H9 (cell line): ENCODE data around the gene WHRN. TPM values are rescaled to one million over a fixed set of nuclear protein-coding genes. Genes with fewer than 3 reads are reported as not detected.

Experiments
- DNase-seq: peaks from one replicate; pipeline ENCODE4 v3.0.0-alpha.2; 2017
- H2AFZ ChIP-seq: one replicate; pipeline ENCODE4 v1.6.1; 2013; ENCODE audit warnings: mild to moderate bottlenecking, low read length, control low read depth, moderate library complexity
- H2AK5ac ChIP-seq: 2 replicates; pipeline ENCODE4 v1.6.1; 2013; ENCODE audit warnings: low read length, control low read depth, mixed read lengths; ENCODE audit not compliant: insufficient read length
- H2BK120ac ChIP-seq: one replicate; pipeline ENCODE4 v1.6.1; 2013; ENCODE audit warnings: low read depth, mild to moderate bottlenecking, low read length, control low read depth, inconsistent platforms; ENCODE audit not compliant: poor library complexity, severe bottlenecking
- H2BK12ac ChIP-seq: 2 replicates; pipeline ENCODE4 v1.6.1; 2013; ENCODE audit warnings: low read length, control low read depth, mixed read lengths, low read depth; ENCODE audit not compliant: insufficient read length
- H2BK15ac ChIP-seq: 2 replicates; pipeline ENCODE4 v1.6.1; 2013; ENCODE audit warnings: low read depth, low read length, control low read depth
- H2BK20ac ChIP-seq: one replicate; pipeline ENCODE4 v1.6.1; 2013; ENCODE audit warnings: low read depth, mild to moderate bottlenecking, low read length, control low read depth, inconsistent platforms; ENCODE audit not compliant: poor library complexity, severe bottlenecking
- H2BK5ac ChIP-seq: 2 replicates; pipeline ENCODE4 v1.6.1; 2013; ENCODE audit warnings: low read length, control low read depth, mixed read lengths; ENCODE audit not compliant: insufficient read length
- H3K14ac ChIP-seq: 2 replicates; pipeline ENCODE4 v1.6.1; 2013; ENCODE audit warnings: low read length, control low read depth; ENCODE audit not compliant: insufficient read depth
- H3K18ac ChIP-seq: 2 replicates; pipeline ENCODE4 v1.6.1; 2013; ENCODE audit warnings: low read depth, mild to moderate bottlenecking, mixed read lengths, low read length, control low read depth; ENCODE audit not compliant: insufficient read length
- H3K23ac ChIP-seq: 2 replicates; pipeline ENCODE4 v1.6.1; 2013; ENCODE audit warnings: low read length, control low read depth, mixed read lengths, low read depth; ENCODE audit not compliant: insufficient read length
- H3K23me2 ChIP-seq: 2 replicates; pipeline ENCODE4 v1.6.1; 2013; ENCODE audit warnings: low read depth, mild to moderate bottlenecking, mixed read lengths, low read length, control low read depth; ENCODE audit not compliant: insufficient read length, poor library complexity, severe bottlenecking
- H3K27ac ChIP-seq: 2 replicates; pipeline ENCODE4 v1.5.1; 2013; ENCODE audit warnings: low read length, control low read depth, mixed read lengths, low read depth; ENCODE audit not compliant: insufficient read length
- H3K27me3 ChIP-seq: 2 replicates; pipeline ENCODE4 v1.6.1; 2013; ENCODE audit warnings: low read length, control low read depth, inconsistent platforms; ENCODE audit not compliant: insufficient read depth
- H3K4ac ChIP-seq: 2 replicates; pipeline ENCODE4 v1.6.1; 2013; ENCODE audit warnings: low read depth, mild to moderate bottlenecking, control low read depth, inconsistent platforms, low read length, moderate library complexity
- H3K4me1 ChIP-seq: 2 replicates; pipeline ENCODE4 v1.6.1; 2013; ENCODE audit warnings: low read length, control low read depth, inconsistent platforms; ENCODE audit not compliant: insufficient read depth
- H3K4me2 ChIP-seq: 2 replicates; pipeline ENCODE4 v1.6.1; 2013; ENCODE audit warnings: low read length, control low read depth, mixed read lengths; ENCODE audit not compliant: insufficient read length, insufficient read depth
- H3K56ac ChIP-seq: 2 replicates; pipeline ENCODE4 v1.6.1; 2013; ENCODE audit warnings: low read depth, mild to moderate bottlenecking, mixed read lengths, low read length, control low read depth; ENCODE audit not compliant: insufficient read length
- H3K79me1 ChIP-seq: 2 replicates; pipeline ENCODE4 v1.6.1; 2013; ENCODE audit warnings: low read depth, mild to moderate bottlenecking, moderate library complexity, low read length, control low read depth, inconsistent platforms; ENCODE audit not compliant: insufficient read depth, poor library complexity, severe bottlenecking
- H3K79me2 ChIP-seq: 2 replicates; pipeline ENCODE4 v1.6.1; 2013; ENCODE audit warnings: low read length, control low read depth, inconsistent platforms; ENCODE audit not compliant: insufficient read depth
- H3K9ac ChIP-seq: 2 replicates; pipeline ENCODE4 v1.6.1; 2013; ENCODE audit warnings: low read length, control low read depth, mixed read lengths; ENCODE audit not compliant: insufficient read length; ENCODE audit errors: extremely low read depth
- H3K9me3 ChIP-seq: one replicate; pipeline ENCODE4 v1.6.1; 2013; ENCODE audit warnings: low read depth, low read length, inconsistent platforms; ENCODE audit not compliant: control insufficient read depth
- H3T11ph ChIP-seq: one replicate; pipeline ENCODE4 v1.6.1; 2013; ENCODE audit warnings: mild to moderate bottlenecking, low read length, control low read depth, inconsistent platforms
- H4K20me1 ChIP-seq: one replicate; pipeline ENCODE4 v1.6.1; 2013; ENCODE audit not compliant: control insufficient read depth, insufficient read length, insufficient read depth
- H4K5ac ChIP-seq: 2 replicates; pipeline ENCODE4 v1.6.1; 2013; ENCODE audit warnings: low read depth, mild to moderate bottlenecking, mixed read lengths, low read length, control low read depth; ENCODE audit not compliant: insufficient read length
- H4K8ac ChIP-seq: replicated peaks from 2 replicates; pipeline ENCODE4 v1.6.1; 2013; ENCODE audit warnings: low read length, control low read depth, mixed read lengths, low read depth; ENCODE audit not compliant: insufficient read length
- H4K91ac ChIP-seq: 2 replicates; pipeline ENCODE4 v1.6.1; 2013; ENCODE audit warnings: low read depth, mild to moderate bottlenecking, moderate library complexity, mixed read lengths, low read length, control low read depth; ENCODE audit not compliant: insufficient read length
- H3K27ac Mint-ChIP-seq, 3 experiments: 2 replicates in 2 of 3; 3 replicates in 1 of 3; pipeline ENCODE4 v1.8.0; 2020 to 2021; ENCODE audit warnings: mixed read lengths in 3 of 3, mild to moderate bottlenecking in 1 of 3, moderate library complexity in 1 of 3
- H3K27me3 Mint-ChIP-seq: 2 replicates; pipeline ENCODE4 v1.8.0; 2021; ENCODE audit warnings: low read depth, mild to moderate bottlenecking, moderate library complexity, mixed read lengths
- H3K36me3 Mint-ChIP-seq, 3 experiments: 2 replicates in 2 of 3; 3 replicates in 1 of 3; pipeline ENCODE4 v1.8.0; 2020 to 2021; ENCODE audit warnings: low read depth in 3 of 3, mixed read lengths in 3 of 3; ENCODE audit not compliant: insufficient read depth in 1 of 3
- H3K4me1 Mint-ChIP-seq, 2 experiments: 2 replicates each; pipeline ENCODE4 v1.8.0; 2020; ENCODE audit warnings: mixed read lengths in 2 of 2
- H3K4me3 Mint-ChIP-seq, 2 experiments: 2 replicates in 1 of 2; 3 replicates in 1 of 2; pipeline ENCODE4 v1.8.0; 2020 to 2021; ENCODE audit warnings: mild to moderate bottlenecking in 2 of 2, mixed read lengths in 2 of 2, moderate library complexity in 1 of 2
- H3K9me3 Mint-ChIP-seq, 2 experiments: 2 replicates in 1 of 2; 3 replicates in 1 of 2; pipeline ENCODE4 v1.8.0; 2020; ENCODE audit warnings: mild to moderate bottlenecking in 2 of 2, mixed read lengths in 2 of 2, moderate library complexity in 1 of 2
- CTCF ChIP-seq: fragments of 200-600 bp; sonication (generic); conservative IDR thresholded peaks from 3 replicates; pipeline ENCODE4 v1.8.0; 2021; ENCODE audit warnings: antibody characterized with exemption, mild to moderate bottlenecking
- WGBS: extraction: QIAGEN DNeasy Blood & Tissue Kit; methylation state at CpG from one replicate; pipeline ENCODE4 v1.1.7; 2013; ENCODE audit warnings: missing lambda C conversion rate, low lambda C conversion rate, mixed read lengths; ENCODE audit not compliant: insufficient read length; ENCODE audit errors: extremely low coverage; 5-methylcytosine and 5-hydroxymethylcytosine counted together
- total RNA-seq: library from RNA; stranded (reverse); gene quantifications from 2 replicates; pipeline ENCODE4 v1.2.1, GENCODE V29; 2021

Gene WHRN
- total RNA-seq, 1 experiment from 2014 or later, result 2.2 TPM

GRCh38 chr9:114375386-114376175 lies 129.7 kb downstream of the WHRN start:
- Mint-ChIP-seq H3K27me3 (no peaks in the 10 kb centered on the region), H3K36me3 (peaks cover 25 to 31% (median 28%) of the 10 kb centered on the region in 3 experiments; a peak in 6 of 7 replicates), H3K9me3 (no peaks in the 10 kb centered on the region), H3K4me3 (no peak overlapping the region), H3K27ac (peak overlapping the region in 1 of 3 experiments; percentile 80; a peak in 2 of 7 replicates), H3K4me1 (peaks cover 40 to 57% of the 10 kb centered on the region in 2 experiments)
- Histone ChIP-seq H3K23me2 (no peaks in the 10 kb centered on the region), H3K4ac (no peak overlapping the region), H2AFZ (no peak overlapping the region), H4K91ac (no peak overlapping the region), H3K18ac (no peak overlapping the region), H3K79me2 (no peaks in the 10 kb centered on the region), H3K27me3 (no peaks in the 10 kb centered on the region), H4K5ac (no peak overlapping the region), H4K8ac (no peak overlapping the region), H2BK5ac (no peak overlapping the region), H3K4me2 (no peak overlapping the region), H3K23ac (no peak overlapping the region), H3K27ac (no peak overlapping the region), H2AK5ac (no peak overlapping the region), H3K9ac (no peak overlapping the region), H3K56ac (no peak overlapping the region), H3K4me1 (peaks cover 4% of the 10 kb centered on the region), H3T11ph (no peak overlapping the region), H3K79me1 (no peaks in the 10 kb centered on the region), H4K20me1 (no peaks in the 10 kb centered on the region), H2BK15ac (no peak overlapping the region), H2BK120ac (no peak overlapping the region), H2BK20ac (no peak overlapping the region), H3K9me3 (no peaks in the 10 kb centered on the region), H2BK12ac (no peak overlapping the region), H3K14ac (no peak overlapping the region)
- no peak for TF ChIP-seq CTCF
- WGBS, result no CpG with 5 or more reads among the region's 9 CpGs
- DNase-seq, result no peak
